MG63 (cell line): Measurements from ENCODE around the gene EIPR1. TPM values are rescaled to one million over a fixed set of nuclear protein-coding genes. Genes with fewer than 3 reads are reported as not detected.

Experiments used
- DNase-seq: peaks from one replicate; pipeline ENCODE4 v3.0.0-alpha.2; 2020
- H3K27me3 ChIP-seq: fragments of 250-450 bp; sonication (Bioruptor Pico); 2 replicates; pipeline ENCODE4 v1.5.1; 2020; ENCODE audit warnings: mild to moderate bottlenecking, moderate library complexity
- H3K36me3 ChIP-seq: fragments of 250-450 bp; sonication (Bioruptor Pico); 2 replicates; pipeline ENCODE4 v1.5.1; 2020; ENCODE audit warnings: mild to moderate bottlenecking, moderate library complexity
- H3K4me3 ChIP-seq: fragments of 250-450 bp; sonication (Bioruptor Pico); 2 replicates; pipeline ENCODE4 v1.5.1; 2020; ENCODE audit warnings: mild to moderate bottlenecking, moderate library complexity
- H3K9me3 ChIP-seq: fragments of 250-450 bp; sonication (Bioruptor Pico); 2 replicates; pipeline ENCODE4 v1.5.1; 2020; ENCODE audit warnings: mild to moderate bottlenecking, moderate library complexity
- total RNA-seq: library from RNA; depleted of rRNA; stranded (reverse); fragments of >200 nt; shearing (Covaris generic); gene quantifications from 2 replicates; pipeline ENCODE4 v1.2.3, GENCODE V29; 2014; ENCODE audit warnings: low replicate concordance

Gene EIPR1
- total RNA-seq, 1 experiment from 2014 or later, result 78.7 TPM

DNA sequence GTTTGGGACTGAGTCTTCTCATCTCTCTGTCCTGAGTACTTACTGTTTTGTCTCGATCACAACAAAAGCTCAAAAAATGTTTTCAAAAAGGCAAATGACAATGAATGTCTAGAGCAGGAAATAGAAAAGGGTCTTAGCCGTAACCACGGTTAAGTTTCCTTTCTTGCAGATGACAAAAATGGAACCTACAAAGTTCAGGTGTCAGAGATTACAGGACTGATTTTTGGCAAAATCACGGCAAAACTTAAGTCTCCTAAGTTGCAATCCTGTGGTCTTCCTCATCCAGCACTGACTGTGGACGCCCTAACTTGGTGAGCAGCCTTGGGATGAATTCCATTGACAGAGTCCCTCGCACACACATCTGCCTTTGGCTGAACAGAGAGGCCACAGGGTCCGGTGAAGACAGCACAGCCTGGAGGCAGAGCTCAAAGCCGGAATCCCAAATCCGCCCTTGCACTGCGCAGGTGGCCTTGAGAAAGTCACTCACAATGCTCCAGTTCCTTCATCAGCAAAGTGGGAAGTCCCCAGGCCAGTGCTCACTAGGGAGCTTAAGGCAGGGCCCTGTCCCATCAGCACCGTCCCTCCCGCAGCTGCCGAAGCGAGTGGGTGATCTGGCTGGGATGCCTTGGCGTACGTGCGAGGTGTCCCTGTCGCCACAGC, 55.2 kb downstream of the EIPR1 start:
- Histone ChIP-seq H3K9me3 (no peaks in the 10 kb centered on the region), H3K36me3 (no peaks in the 10 kb centered on the region; the same call in 1 of the 2 replicates), H3K4me3 (no peak overlapping the region), H3K27me3 (no peaks in the 10 kb centered on the region)
- DNase-seq, result no peak

DNA sequence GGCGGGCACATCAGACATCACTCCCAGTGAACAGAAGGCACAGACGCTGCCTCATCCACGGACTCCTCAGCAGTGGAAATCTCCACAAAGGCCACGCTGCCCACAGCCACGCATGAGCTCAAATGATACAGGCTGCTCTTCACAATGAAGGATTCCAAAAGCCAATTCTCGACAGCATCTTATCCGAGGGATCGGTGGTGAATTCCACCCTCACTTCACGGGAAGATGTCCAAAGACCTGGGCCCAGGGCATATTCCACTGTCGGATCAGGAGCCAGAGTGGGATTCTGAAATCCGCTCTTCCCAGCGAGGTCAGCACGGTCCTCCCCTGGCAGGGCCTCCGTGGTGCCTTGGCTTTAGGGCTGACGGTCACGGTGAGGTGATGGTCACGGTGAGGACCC, 55.8 kb downstream of the EIPR1 start:
- Histone ChIP-seq H3K4me3 (no peak overlapping the region), H3K27me3 (no peaks in the 10 kb centered on the region), H3K9me3 (no peaks in the 10 kb centered on the region), H3K36me3 (no peaks in the 10 kb centered on the region; the same call in 1 of the 2 replicates)
- DNase-seq, result no peak

DNA sequence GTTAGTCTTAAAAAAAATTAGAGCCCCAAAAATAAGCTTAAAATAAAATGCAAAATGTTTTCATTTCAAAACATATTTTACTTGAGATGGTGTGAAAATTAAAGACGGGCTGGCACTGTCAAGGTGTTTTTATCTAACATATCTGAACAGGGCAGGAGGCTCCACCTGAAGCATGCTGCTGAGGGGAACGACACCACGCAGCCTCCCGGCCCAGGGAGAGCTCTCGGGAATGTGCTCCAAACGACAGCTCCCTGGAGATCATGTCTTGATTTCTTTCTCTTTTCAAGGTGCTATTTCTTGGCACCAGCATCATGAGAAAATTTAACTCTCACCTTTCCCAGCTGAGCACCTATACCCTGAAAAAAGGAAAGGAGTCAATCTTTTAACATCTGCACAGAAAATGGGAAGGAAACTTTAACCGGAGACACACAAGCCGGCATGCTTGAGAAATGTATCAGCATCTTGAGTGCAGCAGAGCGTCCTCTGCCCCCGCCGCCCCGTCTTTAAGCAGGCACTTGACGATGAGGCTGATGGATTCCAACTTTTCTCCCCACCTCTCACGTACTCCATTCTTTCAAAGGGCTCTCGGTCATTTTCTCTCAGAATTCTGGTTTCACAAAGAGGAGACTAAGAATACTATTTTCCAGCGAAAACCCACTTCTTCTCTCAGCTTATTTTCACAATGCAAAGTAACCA, 56.6 kb downstream of the EIPR1 start:
- Histone ChIP-seq H3K36me3 (no peaks in the 10 kb centered on the region; the same call in 1 of the 2 replicates), H3K9me3 (no peaks in the 10 kb centered on the region), H3K4me3 (no peak overlapping the region), H3K27me3 (no peaks in the 10 kb centered on the region)
- no peak for DNase-seq

DNA sequence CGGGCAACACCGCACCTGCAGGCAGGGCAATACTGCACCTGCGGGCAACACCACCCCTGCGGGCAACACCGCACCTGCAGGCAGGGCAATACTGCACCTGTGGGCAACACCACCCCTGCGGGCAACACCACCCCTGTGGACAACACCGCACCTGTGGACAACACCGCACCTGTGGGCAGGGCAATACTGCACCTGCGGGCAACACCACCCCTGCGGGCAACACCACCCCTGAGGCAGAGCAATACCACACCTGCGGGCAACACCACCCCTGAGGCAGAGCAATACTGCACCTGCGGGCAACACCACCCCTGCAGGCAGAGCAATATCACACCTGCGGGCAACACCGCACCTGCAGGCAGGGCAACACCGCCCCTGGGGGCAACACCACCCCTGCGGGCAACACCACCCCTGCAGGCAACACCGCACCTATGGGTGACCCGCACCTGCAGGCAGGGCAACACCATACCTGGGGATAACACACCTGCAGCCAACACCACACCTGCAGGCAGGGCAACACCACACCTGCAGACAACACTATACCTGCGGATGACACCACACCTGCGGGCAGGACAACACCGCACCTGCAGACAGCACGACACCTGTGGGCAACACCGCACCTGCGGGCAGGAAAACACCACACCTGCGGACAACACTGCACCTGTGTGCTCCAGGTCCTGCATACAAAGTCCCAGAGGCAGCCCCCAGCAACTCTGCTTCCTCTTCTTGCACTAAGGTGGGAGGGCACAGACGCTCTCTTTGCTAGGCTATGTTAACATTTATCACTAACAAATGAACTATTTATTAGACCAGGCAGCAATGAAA, 57.7 kb downstream of the EIPR1 start:
- no peaks in the 10 kb centered on the region for H3K27me3 ChIP-seq
- no peak overlapping the region for H3K4me3 ChIP-seq
- H3K36me3 ChIP-seq, result no peaks in the 10 kb centered on the region; the same call in 1 of the 2 replicates
- no peaks in the 10 kb centered on the region for H3K9me3 ChIP-seq
- no peak for DNase-seq

DNA sequence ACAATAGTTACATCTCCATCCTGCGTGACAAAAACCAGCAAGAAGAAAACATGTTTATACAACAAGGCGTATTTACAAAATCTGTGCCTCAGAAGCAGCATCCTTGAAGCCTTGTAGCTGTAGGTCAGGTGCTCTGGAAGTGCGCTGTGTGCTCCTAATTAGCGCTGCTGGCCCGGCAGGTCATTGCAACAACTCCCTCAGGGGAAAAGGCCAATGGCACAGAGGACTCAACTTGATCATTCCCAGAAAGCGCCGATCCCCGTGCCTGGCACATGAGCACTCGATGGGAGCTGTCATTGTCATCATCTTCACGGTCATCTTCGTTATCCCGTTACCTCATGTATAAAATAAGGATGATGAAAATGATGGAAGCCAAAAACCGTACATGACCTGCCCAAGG, 58.5 kb downstream of the EIPR1 start:
- no peak overlapping the region for H3K4me3 ChIP-seq
- DNase-seq, result no peak
- no peaks in the 10 kb centered on the region for H3K9me3 ChIP-seq
- no peaks in the 10 kb centered on the region for H3K27me3 ChIP-seq
- H3K36me3 ChIP-seq, result no peaks in the 10 kb centered on the region; the same call in 1 of the 2 replicates

DNA sequence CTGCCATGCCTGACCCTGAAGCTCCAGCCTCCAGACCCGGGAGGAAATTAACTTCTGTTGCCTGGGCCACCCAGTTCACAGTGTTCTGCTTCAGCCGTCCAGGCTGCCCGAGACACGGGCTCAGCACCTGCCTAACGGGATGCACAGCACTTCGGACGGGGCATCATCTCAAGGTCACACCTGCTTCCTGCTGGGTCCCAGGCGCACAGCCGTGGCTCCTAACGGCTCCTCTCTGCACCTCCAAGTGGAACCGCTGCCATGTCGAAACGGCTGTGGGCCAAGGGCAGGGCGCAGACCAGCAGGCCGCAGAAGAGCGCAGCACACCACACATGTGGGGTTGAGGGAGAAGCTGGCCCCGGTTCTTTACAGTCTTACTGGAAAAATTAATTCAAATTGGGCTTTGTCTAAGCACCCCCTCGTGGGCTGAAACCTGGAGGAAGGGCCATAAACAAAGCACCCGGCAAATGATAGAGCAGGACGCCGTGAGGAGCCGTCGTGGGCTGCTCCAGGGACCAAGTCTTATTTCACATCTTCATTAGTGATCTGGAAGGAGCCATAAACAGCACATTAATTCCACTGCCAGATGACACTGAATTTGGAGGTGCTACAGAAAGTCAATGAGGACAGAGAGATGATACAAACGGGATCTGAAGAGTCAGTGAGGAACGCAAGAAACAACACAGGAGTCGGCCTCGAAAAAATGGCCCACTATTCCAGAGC, 59.6 kb downstream of the EIPR1 start:
- no peaks in the 10 kb centered on the region for H3K9me3 ChIP-seq
- no peak overlapping the region for H3K4me3 ChIP-seq
- no peaks in the 10 kb centered on the region for H3K27me3 ChIP-seq
- no peaks in the 10 kb centered on the region; the same call in 1 of the 2 replicates for H3K36me3 ChIP-seq
- no peak for DNase-seq

DNA sequence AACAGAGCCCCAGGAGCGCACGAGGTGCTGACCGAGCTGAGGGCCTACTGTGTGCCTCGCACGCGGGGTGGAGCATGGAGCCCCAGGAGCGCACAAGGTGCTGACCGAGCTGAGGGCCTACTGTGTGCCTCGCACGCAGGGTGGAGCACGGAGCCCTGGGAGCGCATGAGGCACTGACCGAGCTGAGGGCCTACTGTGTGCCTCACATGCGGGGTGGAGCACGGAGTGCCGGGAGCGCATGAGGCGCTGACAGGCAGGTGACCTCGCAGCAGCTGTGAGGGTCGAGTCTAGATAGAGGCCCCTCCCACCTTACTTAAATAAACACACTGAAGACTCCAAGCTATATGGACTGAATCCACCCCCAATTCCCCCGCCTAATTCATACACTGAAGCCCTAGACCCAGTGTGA, 60.3 kb downstream of the EIPR1 start:
- DNase-seq, result no peak
- Histone ChIP-seq H3K36me3 (no peaks in the 10 kb centered on the region; the same call in 1 of the 2 replicates), H3K4me3 (no peak overlapping the region), H3K9me3 (no peaks in the 10 kb centered on the region), H3K27me3 (no peaks in the 10 kb centered on the region)

DNA sequence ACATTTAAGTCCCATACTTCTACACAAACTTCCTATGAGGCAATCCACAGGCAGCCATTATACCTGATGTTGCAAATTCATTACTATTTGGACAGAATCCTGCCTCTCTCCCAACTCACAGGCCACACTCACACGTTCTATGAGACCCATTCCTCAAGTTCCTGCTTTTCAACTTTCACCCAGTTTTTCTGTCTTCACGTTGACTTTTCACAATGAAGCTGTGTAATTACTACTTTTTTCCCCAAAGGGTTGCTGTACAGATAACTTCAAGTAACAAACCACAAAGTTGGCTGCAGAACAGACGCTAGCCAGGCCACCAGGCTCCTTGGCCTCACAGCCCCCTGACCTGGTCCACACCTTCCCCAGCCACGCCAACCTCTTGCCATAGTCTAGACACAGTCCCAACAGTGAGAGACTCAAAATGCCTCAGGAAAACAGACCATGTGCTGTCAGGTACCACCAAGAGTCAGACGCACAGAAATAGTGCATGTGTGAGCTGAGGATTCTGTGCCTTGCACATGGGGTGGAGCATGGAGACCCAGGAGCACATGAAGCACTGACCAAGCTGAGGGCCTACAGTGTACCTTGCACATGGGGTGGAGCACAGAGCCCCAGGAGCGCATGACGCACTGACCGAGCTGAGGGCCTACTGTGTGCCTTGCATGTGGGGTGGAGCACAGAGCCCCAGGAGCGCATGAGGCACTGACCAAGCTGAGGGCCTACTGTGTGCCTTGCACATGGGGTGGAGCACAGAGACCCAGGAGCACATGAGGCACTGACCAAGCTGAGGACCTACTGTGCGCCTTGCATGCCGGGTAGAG, 61.0 kb downstream of the EIPR1 start:
- DNase-seq, result no peak
- no peaks in the 10 kb centered on the region for H3K9me3 ChIP-seq
- no peaks in the 10 kb centered on the region; the same call in 1 of the 2 replicates for H3K36me3 ChIP-seq
- H3K4me3 ChIP-seq, result no peak overlapping the region
- no peaks in the 10 kb centered on the region for H3K27me3 ChIP-seq

DNA sequence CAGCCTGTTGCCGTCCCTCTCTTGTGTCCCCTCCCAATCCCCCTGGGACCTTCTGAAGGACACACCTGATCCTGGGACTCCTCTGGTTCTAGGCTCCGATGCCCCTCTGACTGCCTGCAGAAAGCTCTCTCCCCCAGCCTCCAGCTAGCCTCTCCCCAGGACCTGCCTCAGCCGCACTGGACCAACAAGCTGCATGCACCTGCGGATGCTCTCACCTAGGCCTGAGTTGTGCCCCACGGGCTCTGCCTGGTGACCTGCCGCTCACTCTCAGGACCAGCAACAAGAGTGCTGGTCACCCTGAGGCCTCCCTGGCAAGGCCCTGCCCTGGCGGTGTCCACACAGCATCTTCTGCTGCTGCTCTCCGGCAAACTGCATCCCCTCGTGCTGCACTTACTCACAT, 63.0 kb downstream of the EIPR1 start:
- Histone ChIP-seq H3K27me3 (no peaks in the 10 kb centered on the region), H3K9me3 (no peaks in the 10 kb centered on the region), H3K4me3 (no peak overlapping the region), H3K36me3 (no peaks in the 10 kb centered on the region; the same call in 1 of the 2 replicates)
- DNase-seq, result no peak

DNA sequence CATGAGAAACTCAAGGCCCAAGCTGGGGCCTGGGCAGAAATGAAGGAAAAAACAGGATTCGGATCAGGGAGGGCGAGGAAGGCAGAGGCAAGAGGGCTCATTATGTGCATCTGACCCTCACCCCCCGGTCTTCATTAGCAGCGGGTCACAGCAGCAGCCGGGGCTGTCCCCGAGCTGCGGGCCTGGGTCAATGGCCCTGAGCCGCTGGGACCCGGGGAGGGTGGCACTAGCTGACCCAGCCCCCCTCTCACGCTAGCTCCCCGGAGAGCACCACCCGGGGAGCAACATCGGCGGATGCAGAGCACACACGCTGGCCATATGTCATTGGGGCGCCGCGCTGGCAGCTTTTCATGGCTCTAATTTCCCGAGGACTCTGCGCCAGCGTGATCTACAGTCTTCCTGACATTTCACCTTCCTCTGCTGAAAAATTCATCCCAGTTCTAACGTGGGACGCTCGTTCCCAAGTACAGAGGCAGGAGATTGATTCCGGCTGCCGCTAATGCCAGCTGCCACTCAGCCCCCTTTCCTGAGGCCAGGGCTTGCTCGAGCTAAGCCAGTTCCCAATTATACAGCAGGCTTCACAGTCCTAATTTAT, 63.7 kb downstream of the EIPR1 start:
- H3K36me3 ChIP-seq, result no peaks in the 10 kb centered on the region; the same call in 1 of the 2 replicates
- H3K27me3 ChIP-seq, result no peaks in the 10 kb centered on the region
- no peaks in the 10 kb centered on the region for H3K9me3 ChIP-seq
- no peak overlapping the region for H3K4me3 ChIP-seq
- no peak for DNase-seq

DNA sequence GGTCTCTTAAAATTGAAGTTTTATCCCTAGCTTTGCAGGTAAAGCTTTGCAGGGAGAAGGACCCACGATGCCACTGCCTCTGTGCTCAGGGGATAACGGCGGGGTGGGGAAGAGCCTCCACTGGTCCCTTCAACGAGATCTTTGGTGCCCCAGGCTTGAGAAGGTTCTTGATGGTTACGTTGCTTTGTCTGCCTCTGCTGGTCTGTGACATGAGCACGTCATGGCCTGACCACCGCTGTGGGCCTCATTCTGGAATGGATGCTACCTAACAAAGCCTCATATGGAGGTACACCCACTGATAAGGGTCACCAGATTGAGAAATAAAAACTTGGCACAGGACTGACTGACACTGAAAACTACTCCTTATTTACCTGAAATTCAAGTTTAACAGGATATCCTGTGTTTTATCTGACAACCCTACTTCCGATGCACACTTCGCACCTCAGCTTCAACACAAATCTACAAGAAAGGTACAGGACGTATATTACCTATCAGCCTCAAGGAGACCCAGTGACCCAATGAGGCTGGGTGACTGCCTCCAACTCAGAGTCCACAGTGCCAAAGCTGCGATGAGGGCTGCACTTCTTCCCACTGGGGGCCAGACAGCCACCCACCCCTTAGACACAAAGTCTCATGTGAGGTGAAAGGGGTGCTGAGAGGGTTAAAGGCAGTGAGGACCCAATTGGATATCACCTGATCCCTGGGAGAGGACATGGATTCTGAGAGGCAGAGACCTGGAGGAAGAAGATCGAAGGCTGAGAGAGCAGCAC, 64.9 kb downstream of the EIPR1 start:
- no peak for DNase-seq
- H3K4me3 ChIP-seq, result no peak overlapping the region
- H3K36me3 ChIP-seq, result no peaks in the 10 kb centered on the region; the same call in 1 of the 2 replicates
- H3K9me3 ChIP-seq, result no peaks in the 10 kb centered on the region
- H3K27me3 ChIP-seq, result no peaks in the 10 kb centered on the region

DNA sequence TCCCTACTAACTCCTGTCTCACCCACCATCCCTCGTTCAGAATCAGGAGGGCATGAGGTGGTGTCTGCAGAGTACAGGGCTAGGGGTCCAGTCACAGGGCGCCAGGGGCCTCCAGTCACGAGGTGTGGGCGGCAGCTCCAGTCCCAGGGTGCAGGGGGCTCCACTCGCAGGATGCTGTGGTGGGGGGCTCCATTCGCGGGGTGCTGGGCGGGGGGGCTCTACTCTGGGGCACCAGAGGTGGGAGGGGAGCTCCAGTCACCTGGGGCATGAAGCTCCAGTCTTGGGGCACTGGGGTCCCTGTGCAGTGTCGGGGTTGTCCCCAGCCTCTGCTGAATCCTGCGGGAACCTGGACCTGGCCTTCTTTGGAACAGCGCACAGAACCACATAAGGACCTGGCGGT, 66.0 kb downstream of the EIPR1 start:
- Histone ChIP-seq H3K4me3 (no peak overlapping the region), H3K9me3 (no peaks in the 10 kb centered on the region), H3K27me3 (no peaks in the 10 kb centered on the region), H3K36me3 (no peaks in the 10 kb centered on the region)
- DNase-seq, result no peak

DNA sequence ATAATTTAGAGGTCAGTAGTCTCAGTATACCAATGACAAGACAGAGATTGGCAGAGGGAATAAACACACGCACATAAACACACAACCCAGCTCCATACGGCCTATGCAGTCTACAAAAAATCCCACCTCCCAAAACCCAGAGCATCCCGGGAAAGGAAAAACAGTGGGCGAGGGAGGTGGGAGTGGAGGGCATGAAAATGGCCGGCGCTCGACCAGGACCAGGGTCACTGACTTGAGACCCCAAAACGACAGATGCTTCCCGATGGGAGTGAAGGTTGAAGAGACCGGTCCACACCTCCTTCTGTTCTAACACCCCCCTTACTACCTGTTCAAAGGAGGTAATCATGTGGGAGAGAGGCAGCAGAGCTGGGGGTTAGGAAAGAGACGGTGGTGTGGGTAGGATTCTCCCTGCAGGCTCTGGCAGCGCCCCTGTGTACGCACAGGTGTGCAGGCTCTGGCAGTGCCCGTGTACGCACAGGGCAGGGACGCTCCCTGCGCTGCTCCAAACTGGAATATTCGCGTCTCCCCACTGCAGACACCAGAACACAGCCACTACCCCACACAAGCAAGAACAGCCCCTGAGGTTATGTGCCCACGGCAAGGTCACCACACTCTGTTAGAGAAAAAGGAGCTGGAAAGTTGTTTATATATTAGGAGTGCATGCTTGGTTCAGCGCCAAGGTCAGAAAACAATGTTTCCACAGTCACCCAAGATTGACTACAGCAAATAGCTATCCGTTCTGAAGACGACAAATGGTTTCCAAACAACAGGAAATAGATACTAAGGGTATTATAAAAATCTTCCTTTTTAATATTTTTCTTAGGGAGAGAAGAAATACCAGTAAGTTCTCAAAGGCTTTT, 67.9 kb downstream of the EIPR1 start:
- H3K4me3 ChIP-seq, result no peak overlapping the region
- DNase-seq, result no peak
- H3K27me3 ChIP-seq, result no peaks in the 10 kb centered on the region
- H3K36me3 ChIP-seq, result no peaks in the 10 kb centered on the region
- no peaks in the 10 kb centered on the region for H3K9me3 ChIP-seq

DNA sequence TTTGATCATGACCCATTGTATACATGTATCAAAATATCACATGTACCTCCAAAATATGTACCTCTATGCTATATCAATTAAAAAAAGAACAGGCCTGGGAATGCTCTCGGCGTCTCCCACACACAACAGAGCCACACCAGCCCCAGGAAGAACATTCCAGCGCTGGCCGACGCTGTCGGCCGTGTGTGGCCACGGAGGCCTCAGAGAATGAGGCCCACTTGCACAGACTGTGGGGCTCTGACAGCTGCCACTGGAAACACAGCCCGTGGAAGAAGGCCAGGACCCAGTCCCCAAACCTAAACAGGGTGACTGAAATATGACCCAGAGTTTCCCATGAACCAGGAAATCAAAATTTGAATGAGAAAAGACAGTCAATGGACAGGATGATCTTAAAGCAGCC, 69.7 kb downstream of the EIPR1 start:
- H3K4me3 ChIP-seq, result no peak overlapping the region
- H3K36me3 ChIP-seq, result peaks cover 5% of the 10 kb centered on the region; the same call in 1 of the 2 replicates
- H3K9me3 ChIP-seq, result no peaks in the 10 kb centered on the region
- no peak for DNase-seq
- no peaks in the 10 kb centered on the region for H3K27me3 ChIP-seq
